NCI-H2227 (cell line): ENCODE results near the gene MAML2.
A peak's percentile ranks its signal among the peaks of the same experiment; 100 is the strongest.

Experiments used
- DNase-seq: peaks from one replicate; lab custom pipeline; 2025; ENCODE audit not compliant: unreplicated experiment; lab: John Stamatoyannopoulos, UW

Gene MAML2

GRCh38 chr11:96021901-96022650, 320.9 kb downstream of the MAML2 start:
- no peak for DNase-seq

- no peak for DNase-seq
Observed at GRCh38 chr11:96019810-96020747, 322.9 kb downstream of the MAML2 start.

- no peak for DNase-seq
Observed at GRCh38 chr11:96019281-96019680, 323.7 kb downstream of the MAML2 start.

DNA sequence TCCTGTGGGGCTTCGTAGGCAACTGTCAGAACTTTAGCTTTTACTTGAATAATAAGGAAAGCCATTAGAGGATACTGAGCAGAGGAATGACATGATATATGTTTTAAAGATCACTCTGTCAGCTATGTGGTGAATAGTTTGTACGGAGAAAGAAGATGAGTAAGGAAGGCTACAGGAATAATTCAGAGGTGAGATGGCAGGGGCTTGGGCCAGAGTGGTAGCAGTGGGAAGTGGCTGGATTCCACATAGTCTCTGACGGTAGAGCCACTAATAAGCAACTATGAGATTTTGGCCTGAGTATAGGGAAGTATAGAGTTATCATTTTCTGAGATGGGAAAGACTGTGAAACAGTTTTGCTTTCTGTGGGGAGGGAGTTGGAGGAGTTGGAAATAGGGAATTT, 325.1 kb downstream of the MAML2 start:
- DNase-seq, result no peak

- DNase-seq, result no peak
Observed at GRCh38 chr11:96016978-96017502, 326.0 kb downstream of the MAML2 start.

DNA sequence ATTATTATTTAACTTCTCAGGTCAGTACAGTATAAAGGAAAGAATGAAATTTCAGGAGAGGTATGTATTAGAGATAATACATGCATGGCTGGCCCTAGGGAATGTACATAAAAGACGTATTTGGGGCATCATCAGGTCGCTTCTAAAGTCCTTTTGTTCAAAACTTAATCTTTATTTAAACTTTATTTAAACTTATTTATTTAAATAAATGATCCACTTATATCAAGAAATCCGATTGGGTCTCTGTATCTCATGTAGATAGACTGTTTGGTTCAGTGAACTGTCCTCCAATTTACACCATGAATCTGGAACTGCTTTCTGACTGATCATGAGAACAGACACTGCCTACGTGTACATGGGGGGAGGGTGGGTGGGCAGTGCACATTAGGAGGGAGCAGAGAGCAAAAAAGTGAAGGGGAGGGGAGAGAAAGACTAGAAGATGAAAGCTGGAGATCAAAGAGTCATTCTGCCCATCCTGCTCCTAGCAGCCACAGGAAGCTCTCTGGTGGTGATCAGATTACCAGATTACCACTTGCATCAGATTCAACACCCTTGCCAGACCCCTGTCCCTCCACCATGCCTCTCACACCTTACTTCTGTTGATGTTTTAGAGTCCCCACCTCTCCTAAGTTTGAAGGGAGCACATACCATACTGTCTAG, 327.0 kb downstream of the MAML2 start:
- DNase-seq, result no peak

GRCh38 chr11:96014217-96014616, 328.8 kb downstream of the MAML2 start:
- DNase-seq, result peak; percentile 53

DNA sequence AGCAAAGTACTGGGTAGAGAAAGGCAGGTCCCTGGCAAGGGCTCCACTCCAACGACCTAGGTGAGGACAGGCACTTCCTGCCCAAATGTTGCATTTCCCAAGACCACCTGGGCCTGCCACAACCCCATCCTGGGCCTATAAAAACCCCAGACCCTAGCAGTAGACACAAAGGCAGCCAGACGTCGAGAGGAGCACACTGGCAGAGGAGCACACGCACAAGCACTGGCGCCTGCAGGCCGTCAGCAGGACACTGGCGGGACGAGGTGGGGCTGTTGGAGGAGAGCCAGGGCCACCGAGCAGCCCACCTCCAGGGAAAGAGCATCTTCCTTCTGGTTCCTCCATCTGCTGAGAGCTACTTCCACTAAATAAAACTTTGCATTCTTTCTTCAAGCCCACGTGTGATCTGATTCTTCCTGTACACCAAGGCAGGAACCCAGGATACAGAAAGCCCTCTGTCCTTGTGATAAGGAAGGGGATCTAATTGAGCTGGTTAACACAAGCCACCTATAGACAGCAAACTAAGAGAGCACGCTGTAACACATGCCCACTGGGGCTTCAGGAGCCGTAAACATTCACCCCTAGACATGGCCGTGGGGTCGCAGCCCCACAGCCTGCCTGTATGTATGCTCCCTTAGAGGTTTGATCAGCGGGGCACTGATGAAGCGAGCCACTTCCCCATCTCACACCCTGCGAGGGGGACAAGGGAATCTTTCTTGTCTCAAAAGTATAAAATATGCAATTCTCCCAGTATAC, 329.4 kb downstream of the MAML2 start:
- DNase-seq, result peak; percentile 14

DNA sequence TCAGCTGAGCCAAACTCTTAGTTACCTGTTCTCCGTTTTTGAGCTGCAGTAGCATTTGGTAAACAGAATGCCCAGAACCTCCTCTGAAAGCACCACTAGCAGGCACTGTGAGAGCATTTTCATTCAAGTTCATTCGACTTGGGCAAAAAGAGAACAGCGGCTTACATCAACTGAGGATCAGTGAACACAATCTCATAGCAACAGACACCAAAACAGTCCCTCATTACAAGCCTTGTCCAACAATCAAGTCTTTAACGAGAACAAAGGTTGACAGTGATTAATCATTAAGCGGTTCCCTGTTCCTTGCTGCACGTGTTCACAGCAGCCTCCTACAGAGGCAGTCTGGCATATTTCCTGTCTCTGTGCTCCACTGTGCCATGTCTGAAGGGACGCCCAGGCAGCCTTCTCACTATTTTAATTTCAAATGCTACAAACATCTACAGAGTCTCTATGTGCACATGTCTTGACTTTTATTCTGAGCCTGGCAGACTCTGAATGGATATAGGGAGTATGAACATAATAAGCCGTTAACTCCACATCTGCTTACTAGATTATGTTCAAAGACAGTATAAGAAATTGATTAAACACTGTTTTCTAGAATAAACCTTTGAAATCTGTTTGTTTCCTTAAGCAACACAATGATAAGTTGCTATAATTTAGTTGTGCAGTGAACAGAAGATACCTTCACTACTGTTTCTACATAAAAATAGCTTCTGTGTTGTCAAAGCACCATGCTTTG, 330.7 kb downstream of the MAML2 start:
- DNase-seq, result peak; percentile 56

DNA sequence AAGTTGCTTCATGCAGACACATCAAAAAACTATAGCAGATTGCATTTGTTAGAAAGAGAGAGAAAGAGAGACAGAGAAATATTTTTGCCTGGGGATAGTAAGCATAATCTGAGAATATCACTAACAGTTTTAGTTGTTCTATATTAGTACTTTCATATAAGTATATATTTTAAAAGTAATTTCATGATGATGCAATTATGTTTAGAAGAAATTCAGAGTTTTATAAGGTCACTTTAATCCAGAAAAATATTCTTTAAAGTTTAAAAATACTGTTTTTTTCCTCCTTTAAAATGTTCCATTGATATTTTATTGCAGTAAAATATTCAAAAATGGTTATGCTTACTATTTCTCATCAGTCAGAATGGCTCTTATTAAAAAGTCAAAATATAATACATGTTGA, 332.3 kb downstream of the MAML2 start:
- no peak for DNase-seq

DNA sequence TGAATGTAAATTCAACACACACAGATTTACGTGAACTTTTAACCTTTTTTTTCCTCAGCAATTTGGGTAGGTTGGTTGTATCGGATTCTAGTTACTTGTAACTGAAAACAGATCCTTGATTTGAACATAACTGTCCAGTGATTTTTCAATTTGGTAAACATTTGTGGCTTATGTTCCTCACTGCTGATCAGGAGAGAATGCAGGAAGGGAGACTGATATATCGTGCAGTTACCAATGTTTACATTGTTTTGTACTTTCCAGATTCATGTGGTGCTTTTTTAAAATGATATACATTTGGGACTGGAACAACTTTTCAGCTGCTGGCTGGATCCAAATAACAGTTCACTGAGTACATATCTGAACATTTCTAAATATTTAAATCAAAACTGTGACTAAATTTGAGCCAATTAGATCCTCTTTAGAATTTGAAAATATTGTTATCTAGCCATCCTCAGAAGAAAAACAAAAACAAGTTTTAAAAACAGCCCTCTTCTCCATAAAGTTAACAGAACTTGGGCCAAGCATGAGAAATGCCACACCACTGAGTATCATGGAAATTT, 334.8 kb downstream of the MAML2 start:
- no peak for DNase-seq

DNA sequence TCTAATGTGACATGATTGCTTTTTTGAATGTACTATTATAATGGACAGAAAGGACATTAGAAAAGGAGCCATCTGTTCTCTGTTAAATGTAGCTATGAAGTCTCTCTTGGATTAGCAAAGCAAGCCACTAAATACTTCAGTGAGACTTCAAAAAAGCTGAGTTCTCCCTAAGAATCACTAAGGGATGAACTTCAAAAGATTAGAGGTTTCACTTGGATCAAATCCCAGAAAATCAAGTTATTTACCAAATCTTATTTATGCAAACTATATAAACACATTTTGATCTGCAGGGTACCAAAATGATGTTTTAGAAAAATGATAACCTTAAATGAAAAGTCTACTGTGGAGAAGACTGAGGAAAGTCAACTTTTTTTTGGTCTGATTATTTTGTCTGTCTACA, 337.0 kb downstream of the MAML2 start:
- no peak for DNase-seq

DNA sequence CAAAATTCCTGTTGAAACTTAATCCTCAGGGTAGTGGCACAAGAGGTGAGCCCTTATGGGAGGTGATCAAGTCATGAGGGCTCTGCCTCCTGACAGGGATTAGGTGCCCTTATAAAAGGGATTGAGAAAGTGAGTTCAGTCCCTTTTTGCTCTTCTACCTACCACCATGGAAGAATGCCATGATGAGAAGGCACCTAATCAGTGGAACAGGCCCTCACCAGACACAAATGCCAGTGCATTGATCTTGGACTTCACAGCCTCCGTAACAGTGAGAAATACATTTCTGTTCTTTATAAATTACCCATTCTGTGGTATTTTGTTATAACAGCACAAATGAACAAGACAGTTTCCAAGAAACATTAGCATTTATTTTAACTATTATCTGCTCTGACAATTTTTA, 338.1 kb downstream of the MAML2 start:
- no peak for DNase-seq

- no peak for DNase-seq
Observed at GRCh38 chr11:96002754-96003290, 340.2 kb downstream of the MAML2 start.

DNA sequence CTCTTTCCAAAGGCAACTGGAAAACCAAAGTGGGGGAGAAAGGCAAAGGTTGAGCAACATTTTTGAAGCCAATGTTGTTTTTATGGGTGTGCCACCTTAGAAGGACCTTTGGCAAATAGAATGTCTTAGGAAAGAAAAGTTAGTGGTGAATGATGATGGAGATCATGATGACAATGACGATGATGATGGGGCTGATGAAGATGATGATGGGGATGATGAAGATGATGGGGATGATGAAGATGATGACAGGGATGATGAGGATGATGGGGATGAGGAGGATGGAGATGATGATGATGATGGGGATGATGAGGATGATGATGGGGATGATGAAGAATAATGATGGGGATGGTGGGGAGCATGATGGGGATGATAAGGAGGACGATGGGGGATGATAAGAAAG, 340.7 kb downstream of the MAML2 start:
- no peak for DNase-seq

GRCh38 chr11:96001037-96001436, 342.0 kb downstream of the MAML2 start:
- no peak for DNase-seq

DNA sequence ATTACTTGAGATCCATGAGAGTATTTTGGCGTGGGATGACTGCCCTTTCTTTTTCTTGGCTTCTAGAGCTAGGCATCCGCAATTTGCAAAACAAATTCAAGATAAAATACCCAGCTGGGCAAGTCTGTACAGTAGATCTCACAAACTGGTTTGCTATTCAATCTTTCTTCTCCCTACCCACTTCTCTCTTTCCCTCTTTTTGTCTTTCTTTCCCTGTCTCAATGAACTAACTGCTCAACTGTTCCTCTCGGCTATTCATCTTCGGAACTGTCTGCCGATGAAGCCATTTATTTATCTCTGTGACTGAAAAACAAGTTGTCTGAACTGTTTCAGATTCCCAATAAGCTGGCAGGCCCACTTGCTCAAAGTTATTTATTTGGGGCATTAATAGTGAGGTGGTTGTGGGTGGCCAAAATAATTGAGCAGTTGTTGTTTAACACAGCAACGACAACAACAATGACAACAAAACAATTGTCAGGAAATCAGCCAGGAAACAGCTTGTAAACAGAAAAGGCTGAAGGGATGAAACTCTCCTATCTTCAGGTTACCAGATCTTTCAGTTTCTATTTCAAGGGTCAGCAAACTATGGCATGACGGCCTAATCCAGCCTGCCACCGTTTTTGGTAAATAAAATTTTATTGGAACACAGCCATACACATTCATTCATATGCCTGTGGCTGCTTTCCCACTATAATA, 343.1 kb downstream of the MAML2 start:
- no peak for DNase-seq

- no peak for DNase-seq
Observed at GRCh38 chr11:95996621-95997235, 346.3 kb downstream of the MAML2 start.
